Activated CD8-positive, alpha-beta memory T cell treated with anti-CD3 and anti-CD28 coated beads for 36 hours (primary cell): ENCODE results near the gene SCUBE1. TPM values are rescaled to one million over a fixed set of nuclear protein-coding genes. Genes with fewer than 3 reads are reported as not detected.
"Not testable (repeated sequence)": the region's sequence is repeated elsewhere in the genome, so short reads cannot be mapped to it uniquely, and the experiment has no call there.

Source experiments
- CTCF ChIA-PET: fragments of 350-600 bp; sonication (Branson Sonifier 250); formaldehyde crosslinking; loops from one replicate; lab custom pipeline; 2021; ENCODE audit warnings: antibody characterized with exemption; lab: Charles Lee
- POLR2A ChIA-PET: fragments of 350-600 bp; sonication (Branson Sonifier 250); formaldehyde crosslinking; loops from one replicate; lab custom pipeline; 2021; ENCODE audit warnings: antibody characterized with exemption; lab: Charles Lee
- total RNA-seq, 2 experiments: library from RNA; stranded (reverse); gene quantifications; one replicate each; pipeline ENCODE4 v1.2.3, GENCODE V29; 2021

Gene SCUBE1
- total RNA-seq, 2 experiments from 2014 or later, result 0.08 to 0.31 TPM

DNA sequence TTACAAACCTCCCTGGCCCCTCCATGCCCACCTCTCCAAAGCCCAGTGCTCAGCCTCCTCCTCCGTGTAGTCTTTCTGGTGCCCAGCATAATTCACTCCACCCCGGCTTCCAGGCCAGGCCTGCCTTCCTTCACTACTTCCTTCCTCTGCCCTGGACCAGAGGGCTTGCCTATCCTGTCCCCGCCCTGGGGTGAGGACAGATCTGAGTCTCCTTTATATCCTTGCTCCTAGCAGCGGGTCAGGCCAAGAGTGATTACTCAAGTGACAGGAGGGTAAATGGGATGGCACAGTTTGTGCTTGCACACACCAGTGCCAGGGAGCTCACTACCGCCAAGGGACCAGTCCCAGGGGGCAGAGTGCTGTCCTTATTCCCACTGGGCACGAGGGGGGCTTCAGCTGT, 48.0 kb downstream of the SCUBE1 start:
- CTCF ChIA-PET, result no interaction called here
- POLR2A ChIA-PET, result no interaction called here

DNA sequence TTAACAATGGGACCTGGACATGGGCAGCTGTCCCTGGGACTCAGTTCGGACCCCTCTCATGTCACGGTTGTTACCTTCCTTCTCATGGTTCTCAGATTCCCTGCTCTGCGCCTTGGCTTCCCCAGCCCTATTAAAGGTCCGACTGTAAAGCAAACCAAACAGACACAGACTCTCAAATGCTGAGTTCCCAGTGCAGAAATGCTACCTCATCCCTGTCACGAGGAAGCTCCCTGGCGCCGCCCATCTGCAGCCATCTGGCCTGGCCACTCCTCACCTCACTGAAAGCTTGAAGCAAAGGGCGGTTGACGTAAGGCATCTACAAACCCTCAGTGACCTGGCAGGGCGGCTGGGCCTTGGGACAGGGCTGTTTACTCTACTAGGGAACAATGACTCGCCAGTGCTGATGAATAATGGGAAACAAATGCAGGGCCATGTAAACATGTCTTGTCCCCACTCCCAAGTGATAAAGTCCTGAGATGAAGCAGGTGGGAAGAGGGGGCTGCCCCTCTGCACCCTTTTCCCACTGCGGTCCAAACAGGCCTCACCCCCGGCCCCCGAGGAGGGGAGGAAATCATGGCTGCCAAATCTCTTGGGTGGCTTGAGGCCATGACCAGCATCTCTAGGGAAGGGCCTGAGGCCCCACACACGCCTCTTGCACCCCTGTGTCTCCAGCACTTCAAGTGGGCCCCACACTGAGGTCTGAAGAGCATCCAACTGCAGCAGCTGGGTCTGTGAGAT, 49.3 kb downstream of the SCUBE1 start:
- POLR2A ChIA-PET, result no interaction called here
- CTCF ChIA-PET, result no interaction called here

DNA sequence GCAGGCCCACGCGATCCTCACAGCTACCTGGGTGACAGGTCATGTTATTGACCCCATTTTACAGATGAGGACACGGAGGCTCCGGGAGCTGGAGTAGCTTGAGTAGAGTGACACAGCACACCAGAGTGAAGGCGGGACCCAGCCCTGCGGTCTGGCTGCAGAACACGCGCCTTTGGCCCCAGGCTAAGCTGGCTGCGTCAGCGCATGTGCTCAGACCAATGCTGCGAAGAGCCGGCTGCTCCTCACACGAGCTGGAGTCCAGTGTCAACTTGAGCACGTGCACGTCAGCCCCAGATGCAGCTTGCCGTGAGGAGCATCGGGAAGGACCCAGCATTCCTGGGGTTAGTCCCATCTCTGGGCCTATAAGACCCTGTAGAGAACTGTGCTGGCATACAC, 49.9 kb downstream of the SCUBE1 start:
- CTCF ChIA-PET, result no interaction called here
- POLR2A ChIA-PET, result no interaction called here

DNA sequence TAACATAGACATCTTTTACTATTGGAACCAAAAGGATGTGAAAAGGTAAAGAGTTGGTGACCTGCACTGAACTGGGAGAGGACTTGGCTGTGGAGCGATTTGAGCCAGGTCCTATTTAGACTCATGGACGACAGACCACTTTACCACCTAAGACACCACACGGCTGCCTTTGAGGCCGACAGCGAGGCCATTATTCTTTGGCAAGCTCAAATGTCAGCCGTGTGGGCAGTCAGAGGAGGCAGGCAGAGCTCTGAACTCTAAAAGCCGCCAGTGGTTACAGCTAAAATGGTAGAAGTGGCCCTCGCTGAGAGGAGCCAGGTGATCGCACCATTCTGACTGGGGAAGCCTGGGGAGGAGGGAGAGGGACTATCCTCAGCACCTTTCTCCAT, 50.5 kb downstream of the SCUBE1 start:
- CTCF ChIA-PET, result no interaction called here

DNA sequence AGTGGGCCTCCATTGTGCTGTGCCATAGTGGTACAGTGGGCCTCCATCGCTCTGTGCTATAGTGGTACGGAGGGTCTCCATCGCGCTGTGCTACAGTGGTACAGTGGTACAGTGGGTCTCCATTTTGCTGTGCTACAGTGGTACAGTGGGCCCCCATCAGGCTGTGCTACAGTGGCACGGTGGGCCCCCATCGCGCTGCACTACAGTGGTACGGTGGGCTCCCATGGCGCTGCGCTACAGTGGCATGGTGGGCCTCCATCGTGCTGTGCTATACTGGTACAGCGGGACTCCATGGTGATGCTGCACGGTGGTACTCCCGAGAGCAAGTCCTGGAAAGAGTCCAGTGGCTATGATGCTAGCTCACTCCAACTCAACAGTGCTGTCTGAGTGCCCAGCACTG, 51.8 kb downstream of the SCUBE1 start:
- ChIA-PET POLR2A (no interaction called here), CTCF (no interaction called here)

More for the DNA sequence above, 50.5 kb downstream of the SCUBE1 start:
- POLR2A ChIA-PET, result no interaction called here

DNA sequence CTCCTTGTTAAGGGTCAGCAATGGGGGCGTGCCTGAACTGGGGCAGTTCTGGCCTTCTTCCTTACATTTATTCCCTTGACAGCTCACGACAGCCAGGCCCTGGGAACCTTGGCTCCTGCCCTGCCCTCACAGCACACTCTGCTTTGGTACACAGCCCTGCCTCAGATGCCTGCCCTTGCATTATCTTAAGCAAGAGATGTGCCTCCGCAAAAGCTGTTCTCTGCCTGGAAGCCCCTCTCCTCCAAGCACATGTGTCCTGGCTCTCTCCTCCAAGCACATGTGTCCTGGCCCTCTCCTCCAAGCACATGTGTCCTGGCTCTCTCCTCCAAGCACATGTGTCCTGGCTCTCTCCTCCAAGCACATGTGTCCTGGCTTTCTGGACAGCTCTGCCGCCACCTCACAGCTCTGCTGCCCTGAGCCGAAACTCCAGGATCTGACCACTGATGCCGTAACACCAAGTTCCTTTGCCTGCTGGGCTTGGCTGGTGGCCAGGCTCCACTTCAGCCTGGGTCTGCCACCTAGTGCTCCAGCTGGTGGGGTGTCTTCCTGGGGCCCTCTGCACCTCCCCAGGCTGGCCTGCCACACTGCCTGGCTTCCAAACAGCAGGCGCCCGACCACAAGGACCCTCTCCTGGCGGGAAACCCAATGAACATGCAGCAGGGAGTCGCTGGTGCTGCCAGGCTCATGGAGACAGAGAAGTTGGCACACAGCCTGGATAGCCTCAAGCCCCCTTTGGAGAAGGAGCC, 53.0 kb downstream of the SCUBE1 start:
- ChIA-PET POLR2A (no interaction called here), CTCF (interaction anchor here (1.0 to 1.1 kb wide), 2 partner anchors 16 to 59 kb away, joined by 3 read pairs; no protein-coding TSS in a partner anchor)

DNA sequence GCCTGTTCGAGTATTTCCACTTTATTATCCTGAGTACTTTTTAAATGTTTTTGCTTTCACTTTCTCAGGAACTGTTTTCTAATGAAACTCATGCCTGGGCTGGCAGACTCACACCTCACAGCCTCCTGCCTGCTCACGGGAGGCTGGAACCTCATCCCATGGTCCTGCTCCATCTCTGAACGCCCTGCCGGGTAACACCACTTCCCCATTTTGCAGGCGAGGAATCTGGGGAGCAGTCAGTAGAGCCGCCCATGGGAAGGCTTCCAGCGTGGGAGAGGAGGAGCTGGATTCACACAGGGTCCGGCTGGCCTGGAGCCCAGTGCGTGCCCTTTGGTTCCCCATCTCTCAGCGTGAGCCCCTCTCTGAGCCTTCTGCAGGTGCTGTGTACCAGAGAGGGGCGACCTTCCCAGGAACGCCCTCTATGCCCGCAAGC, 53.6 kb downstream of the SCUBE1 start:
- ChIA-PET POLR2A (no interaction called here), CTCF (interaction anchor here (1.0 to 1.1 kb wide), 2 partner anchors 15 to 58 kb away, joined by 3 read pairs; no protein-coding TSS in a partner anchor)

DNA sequence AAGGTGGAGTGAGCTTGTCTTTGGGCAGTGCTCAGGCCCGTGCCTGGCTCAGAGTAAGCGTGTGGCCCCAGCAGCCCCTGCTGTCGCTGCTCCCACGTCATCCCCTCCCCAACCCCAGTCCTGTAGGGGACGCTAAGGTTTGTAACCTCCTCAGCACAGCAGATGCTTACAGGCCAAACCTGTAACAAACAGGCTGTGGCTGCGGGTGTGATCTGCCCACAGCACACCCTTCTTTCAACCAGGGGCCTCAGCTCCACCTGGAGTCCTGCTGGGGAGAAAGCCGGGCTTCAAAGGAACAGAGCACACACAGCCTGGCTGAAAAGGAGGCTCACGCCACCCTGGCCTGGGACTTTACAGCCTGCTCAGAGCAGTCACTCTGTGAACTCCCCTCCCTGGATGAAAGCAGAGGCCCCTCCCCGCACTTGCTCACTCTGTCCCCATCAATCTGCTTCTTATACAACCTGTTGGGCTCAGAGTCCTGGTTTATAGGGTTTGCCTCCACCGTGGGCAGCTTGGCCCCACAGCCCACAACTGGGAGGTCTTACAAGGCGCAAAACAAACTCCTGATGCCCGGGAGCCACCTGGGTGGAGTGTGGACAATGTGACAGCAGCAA, 54.3 kb downstream of the SCUBE1 start:
- CTCF ChIA-PET, result interaction anchor here (1.1 to 1.6 kb wide), 2 partner anchors 14 to 60 kb away, joined by 3 to 4 read pairs; no protein-coding TSS in a partner anchor
- POLR2A ChIA-PET, result no interaction called here

DNA sequence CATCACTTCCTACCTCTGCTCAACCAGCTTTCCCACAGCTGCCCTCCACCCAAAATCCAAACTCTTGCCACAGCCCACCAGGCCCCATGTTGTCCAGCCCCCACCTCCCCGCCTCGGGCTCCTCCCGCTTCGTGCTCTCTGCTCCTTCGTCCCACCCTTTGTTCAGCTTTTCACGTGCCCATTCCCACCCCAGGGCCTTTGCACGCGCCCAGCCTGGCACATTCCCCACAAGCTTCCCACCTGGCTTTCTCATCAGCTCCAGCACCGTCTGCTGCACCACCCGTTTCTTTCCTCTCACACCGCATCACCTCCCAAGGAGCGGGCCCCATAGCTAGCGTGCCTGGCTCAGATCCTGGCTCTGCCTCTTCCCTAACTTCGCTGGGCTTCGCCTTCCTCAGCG, 54.8 kb downstream of the SCUBE1 start:
- CTCF ChIA-PET, result interaction anchor here (1.6 kb wide), 1 partner anchor 60 kb away, joined by 4 read pairs; no protein-coding TSS in a partner anchor
- POLR2A ChIA-PET, result no interaction called here

DNA sequence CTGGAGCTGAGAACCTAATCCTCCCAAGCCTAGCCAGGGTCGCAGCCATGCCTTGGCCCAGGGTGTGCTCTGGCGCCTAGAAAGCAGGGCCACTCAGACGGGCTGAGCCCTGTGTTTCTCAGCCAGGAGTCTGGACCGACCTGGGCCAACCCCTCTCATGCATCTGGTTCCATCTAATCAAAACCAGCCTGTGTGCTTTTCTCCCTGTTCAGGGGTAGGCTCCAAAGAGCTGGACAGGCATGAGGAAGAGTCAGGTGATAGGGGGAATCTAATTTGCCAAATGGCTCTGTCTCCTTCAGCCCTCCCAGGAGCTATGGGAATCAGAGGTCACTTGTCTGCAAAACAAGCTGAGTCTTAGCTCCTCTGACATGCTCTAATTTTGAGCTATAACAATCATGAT, 55.7 kb downstream of the SCUBE1 start:
- POLR2A ChIA-PET, result no interaction called here
- CTCF ChIA-PET, result interaction anchor here (1.6 kb wide), 1 partner anchor 59 kb away, joined by 4 read pairs; no protein-coding TSS in a partner anchor

DNA sequence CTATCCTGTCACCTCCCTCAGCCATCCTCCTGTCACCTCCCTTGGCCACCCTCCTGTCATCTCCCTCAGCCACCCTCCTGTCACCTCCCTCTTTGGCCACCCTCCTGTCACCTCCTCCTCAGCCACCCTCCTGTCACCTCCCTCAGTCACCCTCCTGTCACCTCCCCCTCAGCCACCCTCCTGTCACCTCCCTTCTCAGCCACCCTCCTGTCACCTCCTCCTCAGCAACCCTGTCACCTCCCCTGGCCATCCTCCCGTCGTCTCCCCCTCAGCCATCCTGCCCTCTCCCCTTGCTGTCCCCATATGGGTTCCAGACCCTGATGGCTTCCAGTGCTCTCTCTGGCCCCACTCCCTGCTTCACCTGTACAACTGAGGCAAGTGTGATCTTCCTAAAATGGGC, 61.8 kb downstream of the SCUBE1 start:
- POLR2A ChIA-PET, result interaction anchor here (0.8 kb wide), 1 partner anchor 28 kb away, joined by 11 read pairs; no protein-coding TSS in a partner anchor
- CTCF ChIA-PET, result no interaction called here

DNA sequence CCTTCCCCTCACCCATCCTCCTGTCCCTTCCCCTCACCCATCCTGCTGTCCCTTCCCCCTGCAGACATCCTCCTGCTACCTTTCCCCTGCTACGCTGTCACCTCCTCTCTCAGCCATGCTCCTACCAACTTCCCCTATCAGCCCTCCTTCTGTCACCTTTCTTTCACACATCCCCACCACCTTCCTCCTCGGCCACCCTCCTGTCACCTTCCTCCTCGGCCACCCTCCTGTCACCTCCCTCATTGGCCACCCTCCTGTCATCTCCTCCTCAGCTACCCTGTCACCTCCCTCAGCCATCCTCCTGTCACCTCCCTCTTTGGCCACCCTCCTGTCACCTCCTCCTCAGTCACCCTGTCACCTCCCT, 62.7 kb downstream of the SCUBE1 start:
- POLR2A ChIA-PET, CTCF ChIA-PET: not testable (repeated sequence)

DNA sequence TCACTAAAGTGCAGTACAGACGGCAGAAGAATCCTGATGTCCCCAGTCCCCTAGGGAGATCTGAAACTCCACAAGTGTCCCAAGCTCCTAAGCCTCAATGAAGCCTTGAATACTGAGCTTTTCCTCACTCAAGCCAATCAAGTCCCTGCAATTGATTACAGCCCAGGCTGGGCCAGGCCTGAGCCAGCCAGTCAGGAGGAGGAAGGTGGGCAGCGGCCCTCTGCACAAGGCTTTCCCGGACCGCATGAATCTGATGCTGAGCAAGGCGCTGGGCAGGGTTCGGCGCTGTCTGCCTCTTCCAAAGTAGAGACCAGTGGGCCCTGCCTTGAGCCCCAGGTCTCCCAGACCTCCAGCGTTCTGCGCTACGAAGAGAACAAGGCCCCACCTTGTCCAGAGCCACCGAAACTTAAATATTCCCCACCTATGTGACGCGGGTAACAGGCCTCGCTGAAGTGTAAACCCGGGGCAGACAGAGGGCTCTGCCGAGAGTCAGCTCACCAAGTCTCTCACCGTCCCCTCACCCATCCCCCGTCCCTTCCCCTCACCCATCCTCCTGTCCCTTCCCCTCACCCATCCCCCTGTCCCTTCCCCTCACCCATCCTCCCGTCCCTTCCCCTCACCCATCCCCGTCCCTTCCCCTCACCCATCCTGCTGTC, 63.2 kb downstream of the SCUBE1 start:
- ChIA-PET CTCF (interaction anchor here (1.0 kb wide), 1 partner anchor 69 kb away, joined by 3 read pairs; no protein-coding TSS in a partner anchor), POLR2A (no interaction called here)

DNA sequence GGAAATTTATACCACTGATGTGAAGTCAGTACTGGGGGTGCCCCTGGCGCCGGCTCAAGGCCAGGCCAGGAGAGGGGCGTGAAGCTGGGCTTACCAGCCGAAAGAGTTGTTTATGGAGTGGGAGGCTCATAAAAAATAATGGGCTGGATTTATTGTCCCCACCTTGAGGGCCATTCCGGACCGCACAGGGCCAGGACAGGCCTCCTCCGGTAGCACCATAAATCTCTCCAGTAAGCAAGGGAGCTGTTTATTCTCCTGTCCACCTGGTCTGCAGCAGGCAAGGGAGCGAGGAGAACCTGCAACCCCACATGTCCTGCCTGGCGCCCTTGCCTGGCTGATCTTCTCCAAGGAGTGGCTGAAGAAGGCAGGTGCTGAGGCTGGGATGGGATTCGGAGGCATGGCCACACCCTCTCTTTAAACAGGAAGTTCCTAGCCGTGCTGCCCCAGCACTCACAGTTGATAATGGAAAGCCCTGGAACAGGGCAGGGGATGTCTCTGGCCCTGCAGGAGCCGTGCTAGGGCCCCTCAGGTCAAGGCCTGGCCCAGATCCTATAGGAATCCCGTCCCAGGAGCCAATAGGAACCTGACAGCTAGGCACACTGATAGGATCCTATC, 65.1 kb downstream of the SCUBE1 start:
- CTCF ChIA-PET, result interaction anchor here (0.8 kb wide), 1 partner anchor 47 kb away, joined by 3 read pairs; no protein-coding TSS in a partner anchor
- POLR2A ChIA-PET, result no interaction called here

DNA sequence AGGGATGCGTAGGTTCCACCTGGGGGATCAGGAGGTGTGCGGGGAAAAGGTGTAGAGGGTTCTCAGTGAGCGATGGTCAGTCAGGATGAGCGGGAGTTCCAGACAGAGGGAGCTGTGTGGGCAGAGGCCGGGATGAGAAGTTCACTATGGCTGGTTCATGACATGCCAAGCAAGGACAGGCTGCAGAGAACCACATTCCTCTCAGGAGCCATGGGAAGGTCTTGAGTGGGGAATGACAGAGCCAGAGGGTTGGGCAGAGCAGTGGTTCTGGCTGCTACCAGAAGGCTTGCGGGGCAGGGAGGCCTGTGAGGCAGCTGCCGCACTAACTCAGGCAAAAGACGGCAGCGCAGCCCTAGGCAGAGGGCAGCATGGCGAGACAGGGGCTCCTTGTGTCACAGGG, 66.1 kb downstream of the SCUBE1 start:
- ChIA-PET POLR2A (no interaction called here), CTCF (interaction anchor here (1.5 kb wide), 1 partner anchor 69 kb away, joined by 4 read pairs; no protein-coding TSS in a partner anchor)

DNA sequence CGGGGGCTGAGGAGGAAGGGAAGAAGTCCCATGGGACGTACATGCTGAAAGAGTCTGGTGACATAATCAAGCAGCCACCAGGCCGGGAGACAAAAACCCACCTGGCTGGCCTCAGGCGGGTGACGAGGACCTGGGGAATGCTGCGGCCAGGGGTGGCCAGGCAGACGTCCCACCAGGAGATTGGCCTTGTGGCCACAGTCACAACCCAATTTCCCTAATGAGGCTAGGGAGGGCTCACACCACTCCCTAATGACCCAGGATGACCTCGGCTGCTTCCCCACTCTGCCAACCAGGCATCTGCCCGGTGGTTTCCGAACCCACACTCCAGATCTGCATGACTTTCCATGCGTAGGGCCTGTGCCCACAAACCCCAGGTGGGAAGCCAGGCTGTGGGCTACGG, 66.9 kb downstream of the SCUBE1 start:
- POLR2A ChIA-PET, result no interaction called here

DNA sequence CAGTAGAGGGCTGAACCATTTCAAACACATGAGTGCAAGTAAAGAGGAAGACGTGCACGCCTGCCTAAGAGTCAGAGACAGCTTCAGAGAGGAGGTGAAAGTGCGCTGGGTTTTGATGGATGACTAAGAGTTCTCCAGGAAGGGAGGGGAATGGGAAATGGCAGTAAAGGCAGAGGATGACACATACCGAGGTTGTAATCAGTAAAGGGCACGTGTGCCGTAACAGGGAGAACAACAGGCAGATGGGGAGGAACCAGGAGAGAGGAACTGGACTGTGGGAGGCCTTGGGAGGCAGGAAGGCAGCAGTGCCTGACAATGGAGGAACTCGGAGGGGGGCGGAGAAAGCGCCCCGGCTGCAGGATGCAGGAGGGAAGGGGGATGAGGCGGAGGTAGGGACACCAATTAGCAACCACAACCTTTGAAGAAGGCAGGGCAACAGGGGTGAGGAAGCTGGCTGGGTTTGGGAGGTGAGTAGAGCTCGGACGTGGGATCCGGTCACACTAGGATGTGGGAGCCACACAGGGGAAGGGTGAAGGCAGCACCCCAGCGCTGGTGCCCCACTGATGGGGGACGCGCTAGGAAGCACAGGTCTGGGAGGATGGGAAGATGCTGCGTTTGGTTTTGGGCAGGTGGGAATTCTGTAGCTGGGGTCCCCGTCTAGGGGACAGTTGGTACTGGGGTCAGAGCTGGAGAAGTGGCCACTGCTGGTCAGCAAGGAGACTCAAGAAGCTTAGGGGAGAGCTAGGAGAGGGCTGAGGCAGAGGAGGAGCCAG, 67.4 kb downstream of the SCUBE1 start:
- CTCF ChIA-PET, result interaction anchor here (1.1 to 1.8 kb wide), 3 partner anchors 70 to 74 kb away, joined by 4 to 6 read pairs (median 4); no protein-coding TSS in a partner anchor
- POLR2A ChIA-PET, result no interaction called here

More for the DNA sequence above, 66.9 kb downstream of the SCUBE1 start:
- CTCF ChIA-PET, result interaction anchor here (1.5 kb wide), 1 partner anchor 70 kb away, joined by 4 read pairs; no protein-coding TSS in a partner anchor
